Right ventricle myocardium inferior (tissue), 1 donor: ENCODE data around the gene MX1. TPM values are rescaled to one million over a fixed set of nuclear protein-coding genes. Genes with fewer than 3 reads are reported as not detected.
A peak's percentile ranks its signal among the peaks of the same experiment; 100 is the strongest.

Experiments used
- ATAC-seq: fragments of 200-7000 bp; cut with Tn5 transposase; one replicate; pipeline ENCODE4 v1.9.1; 2020; ENCODE audit warnings: mild to moderate bottlenecking, moderate library complexity
- DNase-seq: peaks from one replicate; pipeline ENCODE4 v3.0.0; 2021; ENCODE audit errors: missing footprints
- intact Hi-C: fragments of 100-400 bp; cut with DNase I; formaldehyde crosslinking; loops from one replicate; pipeline ENCODE4 v1.11.0; 2022
- total RNA-seq: library from RNA; stranded (reverse); fragmentation: NEBNext Ultra II Directional; extraction: Animal tissue kit (Norgen Biotek cat#: 25700); gene quantifications from one replicate; pipeline ENCODE4 v1.2.1, GENCODE V29; 2021
- donor health status: DM: no; HTN: yes; CAD: no; lungs with severe emphysema.

MX1 gene
- total RNA-seq, 1 donor from 2014 or later, result 11.0 TPM

GRCh38 chr21:41427556-41427955 is 1.5 kb downstream of the MX1 start:
- DNase-seq (no peak), ATAC-seq (no peak)
- intact Hi-C loops, result loop anchor here (5.0 kb wide), 1 partner anchor 60 kb away; no protein-coding TSS in a partner anchor

- DNase-seq (no peak), ATAC-seq (no peak)
- intact Hi-C loops, result loop anchor here (5.0 kb wide), 1 partner anchor 61 kb away; no protein-coding TSS in a partner anchor
These were observed 2.3 kb downstream of the MX1 start for GRCh38 chr21:41428311-41428710.

- intact Hi-C loops, result loop anchor here (5.0 kb wide), 1 partner anchor 62 kb away; no protein-coding TSS in a partner anchor
- ATAC-seq, result no peak
- no peak for DNase-seq
These were observed 2.8 kb downstream of the MX1 start for GRCh38 chr21:41428847-41429246.

- no peak for DNase-seq
- ATAC-seq, result no peak
- intact Hi-C loops, result loop anchor here (5.0 kb wide), 1 partner anchor 62 kb away; no protein-coding TSS in a partner anchor
These were observed 3.3 kb downstream of the MX1 start for GRCh38 chr21:41429305-41429704.

DNA sequence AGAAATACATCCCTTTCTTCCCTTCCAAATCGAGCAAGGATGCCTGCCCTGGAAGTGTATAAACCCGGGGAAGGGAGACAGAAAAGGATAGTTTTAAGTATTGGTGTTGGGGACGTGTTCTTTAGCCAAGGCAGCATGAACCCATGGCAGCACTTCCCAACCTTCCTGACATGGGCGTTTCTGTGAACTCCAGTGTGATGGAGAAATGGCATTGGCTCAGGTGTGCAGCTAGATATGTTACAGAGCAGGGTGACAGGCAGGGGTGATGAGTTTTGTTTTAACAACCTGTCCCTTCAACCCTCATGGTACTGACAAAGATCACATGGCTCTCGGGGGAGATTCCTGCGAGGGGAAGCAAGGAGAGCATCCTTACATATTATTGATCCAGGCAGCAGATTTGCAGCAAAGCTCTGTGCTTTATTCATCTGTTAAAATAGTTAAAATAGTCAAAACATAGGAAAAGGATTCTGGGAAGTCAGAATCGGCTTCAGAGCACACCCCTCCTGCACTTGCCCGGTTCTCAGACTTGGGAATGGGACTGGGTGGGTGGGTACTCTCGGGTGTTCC is 4.0 kb downstream of the MX1 start:
- ATAC-seq (no peak), DNase-seq (no peak)
- intact Hi-C loops, result loop anchor here (5.0 kb wide), 1 partner anchor 63 kb away; no protein-coding TSS in a partner anchor

- no peak for ATAC-seq
- intact Hi-C loops, result no loop called here
- DNase-seq, result no peak
These were observed 5.9 kb downstream of the MX1 start for GRCh38 chr21:41431788-41432548.

DNA sequence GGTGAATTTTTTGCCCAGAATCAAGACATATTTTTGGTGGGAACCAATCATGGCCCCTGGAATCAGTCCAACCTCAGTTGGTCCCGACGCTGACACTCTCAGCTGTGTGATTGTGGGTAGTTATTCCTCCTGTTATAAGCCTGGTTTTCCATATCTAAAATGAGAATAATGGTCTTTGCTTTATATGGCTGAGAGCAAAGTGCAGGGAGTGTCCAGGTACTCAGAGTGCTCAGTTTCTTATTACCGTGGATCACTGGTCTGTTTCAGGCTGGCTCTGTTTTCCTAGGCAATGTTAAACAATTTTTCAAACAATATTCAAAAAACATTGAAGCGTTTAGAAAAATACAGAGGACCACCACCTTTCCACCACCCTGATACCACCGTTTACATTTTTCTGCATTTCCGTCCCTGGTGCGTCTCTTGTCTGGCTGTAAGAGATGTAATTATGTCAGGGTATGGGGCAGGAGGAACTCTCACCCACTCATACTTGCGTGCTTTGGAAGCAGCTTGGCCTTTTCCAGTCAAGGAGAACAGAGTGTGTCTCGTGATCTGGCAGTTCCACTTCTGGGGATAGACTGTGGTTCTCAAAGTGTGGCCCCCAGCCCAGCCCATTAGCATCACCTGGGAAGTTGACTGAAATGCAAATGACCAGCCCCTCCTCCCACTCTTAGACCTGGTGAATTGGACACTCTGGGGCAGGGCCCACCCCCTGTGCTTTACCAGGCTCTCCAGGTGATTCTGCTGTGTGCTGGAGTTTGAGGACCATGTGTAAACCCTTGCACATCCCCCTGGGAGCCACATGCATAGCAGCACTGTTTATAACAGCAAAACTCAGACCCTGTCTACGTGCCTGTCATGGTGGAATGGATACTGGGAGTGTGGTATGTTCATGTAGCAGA is 6.8 kb downstream of the MX1 start:
- DNase-seq (no peak), ATAC-seq (no peak)
- intact Hi-C loops, result no loop called here

DNA sequence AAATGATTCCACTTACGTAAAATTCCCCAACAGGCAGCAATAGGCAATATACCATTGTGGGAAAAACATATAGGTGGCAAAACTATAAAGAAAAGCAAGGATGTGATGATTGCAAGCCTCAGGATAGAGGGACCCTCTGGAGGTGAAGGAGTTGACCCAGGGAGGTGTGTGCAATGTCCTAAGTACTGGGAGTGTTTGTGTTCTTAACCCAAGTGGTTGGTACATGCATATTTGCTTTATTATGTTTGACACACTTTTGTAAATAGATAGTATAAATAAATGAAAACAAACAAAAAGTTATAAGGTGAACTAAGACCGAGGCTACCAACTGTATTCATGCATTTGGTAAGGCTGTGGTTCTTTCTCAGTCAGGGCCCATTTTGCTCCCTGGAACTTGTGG is 7.5 kb downstream of the MX1 start:
- DNase-seq (no peak), ATAC-seq (no peak)
- intact Hi-C loops, result no loop called here

- intact Hi-C loops, result no loop called here
- no peak for DNase-seq
- no peak for ATAC-seq
These were observed 9.7 kb downstream of the MX1 start for GRCh38 chr21:41435706-41436105.

DNA sequence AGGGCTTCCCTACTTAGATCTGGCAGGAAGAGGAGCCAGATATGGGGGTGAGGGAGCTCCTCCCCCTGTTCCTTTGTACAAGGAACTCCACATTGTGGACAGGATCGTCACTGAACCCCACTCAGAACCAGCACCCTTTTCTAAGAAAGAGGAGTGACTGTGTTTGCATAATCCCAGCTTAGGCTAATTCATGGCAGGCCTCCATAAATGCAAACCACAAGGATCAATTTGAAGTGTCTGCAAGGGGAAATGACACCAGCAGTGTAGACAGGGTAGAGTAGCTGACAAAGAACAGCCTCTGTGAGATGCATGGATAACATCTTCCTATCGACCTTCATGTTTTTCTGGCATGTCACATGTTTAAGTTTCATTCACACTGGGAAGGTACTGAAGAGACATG is 11.7 kb downstream of the MX1 start:
- ATAC-seq (no peak), DNase-seq (no peak)
- intact Hi-C loops, result no loop called here

DNA sequence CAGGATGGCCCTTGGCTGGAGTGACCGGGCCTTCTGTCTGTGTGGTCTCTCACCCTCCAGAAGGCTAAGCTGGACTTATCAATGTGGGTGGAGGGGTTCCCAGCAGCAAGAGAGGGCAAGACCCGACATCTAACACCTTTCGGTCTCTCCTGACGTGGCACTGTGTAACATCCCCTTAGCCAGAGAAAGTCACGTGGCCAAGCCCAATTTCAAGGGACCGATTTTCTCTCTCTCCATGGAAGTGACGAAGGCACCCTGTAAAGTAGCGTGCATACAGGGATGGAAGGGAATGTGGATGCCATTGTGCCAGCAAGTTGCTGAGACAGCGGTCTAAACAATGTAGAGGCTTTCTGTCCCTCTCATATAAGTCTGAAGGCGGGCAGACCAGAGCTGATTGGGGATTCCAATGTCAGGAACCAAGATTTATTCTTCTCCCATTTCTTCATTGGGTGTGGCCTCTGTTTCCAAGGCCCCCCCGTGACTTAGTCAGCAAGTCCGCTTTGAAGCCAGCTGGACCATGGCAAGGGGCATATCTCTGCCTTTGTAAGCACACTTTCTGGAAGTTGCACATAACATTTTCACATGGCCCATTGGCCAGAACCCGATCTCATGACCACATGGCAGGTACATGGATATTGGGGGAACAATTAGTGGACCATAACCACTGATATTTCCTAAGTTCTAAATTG is 12.5 kb downstream of the MX1 start:
- no peak for DNase-seq
- intact Hi-C loops, result no loop called here
- no peak for ATAC-seq

GRCh38 chr21:41439248-41439647 is 13.2 kb downstream of the MX1 start:
- no peak for DNase-seq
- intact Hi-C loops, result no loop called here
- no peak for ATAC-seq

DNA sequence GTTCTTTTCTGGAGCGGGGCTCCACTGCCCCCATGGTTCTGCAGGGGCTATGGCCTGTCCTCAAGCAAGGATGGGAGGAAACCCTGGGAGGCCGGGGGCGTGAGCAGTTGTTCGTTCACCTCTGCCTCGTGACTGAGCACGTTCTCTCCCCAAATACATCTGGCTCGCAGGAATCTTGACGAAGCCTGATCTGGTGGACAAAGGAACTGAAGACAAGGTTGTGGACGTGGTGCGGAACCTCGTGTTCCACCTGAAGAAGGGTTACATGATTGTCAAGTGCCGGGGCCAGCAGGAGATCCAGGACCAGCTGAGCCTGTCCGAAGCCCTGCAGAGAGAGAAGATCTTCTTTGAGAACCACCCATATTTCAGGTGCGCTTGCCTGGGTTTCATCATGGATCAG is 15.5 kb downstream of the MX1 start:
- ATAC-seq (no peak), DNase-seq (no peak)
- intact Hi-C loops, result no loop called here

GRCh38 chr21:41442481-41443186 is 16.6 kb downstream of the MX1 start:
- intact Hi-C loops, result no loop called here
- no peak for ATAC-seq
- DNase-seq, result no peak

GRCh38 chr21:41443562-41443961 is 17.5 kb downstream of the MX1 start:
- ATAC-seq, result no peak
- intact Hi-C loops, result no loop called here
- DNase-seq, result no peak

- intact Hi-C loops, result no loop called here
- ATAC-seq (no peak), DNase-seq (no peak)
These were observed 18.8 kb downstream of the MX1 start for GRCh38 chr21:41444703-41445464.

GRCh38 chr21:41445465-41445862 is 19.4 kb downstream of the MX1 start:
- intact Hi-C loops, result no loop called here
- DNase-seq, result no peak
- peak; percentile 44 for ATAC-seq

DNA sequence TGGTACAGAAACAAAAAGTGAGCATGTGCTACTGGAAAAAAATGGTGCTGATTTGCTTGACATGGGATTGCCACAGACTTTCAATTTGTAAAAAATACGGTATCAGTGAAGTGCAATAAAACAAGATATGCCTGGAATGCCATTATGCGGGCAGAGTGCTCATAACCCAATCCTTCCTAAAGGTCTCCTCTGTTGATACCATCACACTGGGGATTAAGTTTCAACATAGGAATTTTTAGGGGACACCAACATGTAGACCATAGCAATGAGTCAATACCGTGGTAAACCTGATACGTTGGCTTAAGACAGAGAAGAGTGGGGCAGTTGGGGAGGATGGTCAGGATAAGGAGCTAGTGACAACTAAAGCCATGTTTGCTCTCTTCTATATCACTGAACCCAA is 20.5 kb downstream of the MX1 start:
- ATAC-seq, result no peak
- DNase-seq, result no peak
- intact Hi-C loops, result no loop called here
